Left ventricle myocardium inferior (tissue), 1 donor: Measurements from ENCODE around the gene ZNF75A. TPM values are rescaled to one million over a fixed set of nuclear protein-coding genes. Genes with fewer than 3 reads are reported as not detected.

ENCODE experiments used
- DNase-seq: peaks from one replicate; pipeline ENCODE4 v3.0.0-alpha.2; 2020
- H3K27ac ChIP-seq: fragments of 200-600 bp; replicated peaks from 2 replicates; pipeline ENCODE4 v1.8.0; 2021
- H3K27me3 ChIP-seq: fragments of 200-600 bp; 2 replicates; pipeline ENCODE4 v1.8.0; 2021; ENCODE audit warnings: low read depth
- H3K36me3 ChIP-seq: fragments of 200-600 bp; 2 replicates; pipeline ENCODE4 v1.8.0; 2021
- H3K4me1 ChIP-seq: fragments of 200-600 bp; 2 replicates; pipeline ENCODE4 v1.8.0; 2021
- H3K4me3 ChIP-seq: fragments of 200-600 bp; 2 replicates; pipeline ENCODE4 v1.8.0; 2021; ENCODE audit warnings: mild to moderate bottlenecking, moderate library complexity
- H3K9me3 ChIP-seq: fragments of 200-600 bp; replicated peaks from 2 replicates; pipeline ENCODE4 v1.8.0; 2021
- intact Hi-C: fragments of 100-400 bp; cut with micrococcal nuclease; formaldehyde crosslinking; loops from one replicate; pipeline ENCODE4 v1.11.0; 2022
- long read RNA-seq: library from polyadenylated mRNA; unstranded; transcript quantifications from one replicate; pipeline ENCODE4 v2.0.0, GENCODE V29; 2021
- total RNA-seq: library from RNA; stranded (reverse); fragmentation: NEBNext Ultra II Directional; extraction: Animal tissue kit (Norgen Biotek cat#: 25700); gene quantifications from one replicate; pipeline ENCODE4 v1.2.1, GENCODE V29; 2021
- TF ChIP-seq, protein P1 (sequence below): fragments of 200-600 bp; IDR thresholded peaks from 2 replicates; pipeline ENCODE4 v1.8.0; 2021; ENCODE audit warnings: antibody characterized with exemption, mild to moderate bottlenecking, borderline replicate concordance
- donor health status: DM: no; HTN: yes; CAD: no; lungs with severe emphysema.

Gene ZNF75A
- 19.2 TPM for total RNA-seq
- long read RNA-seq, partial matches to known transcripts = 2 of 45 reads
- long read RNA-seq, other reads (novel, unspliced or antisense) = 31 of 45 reads

DNA sequence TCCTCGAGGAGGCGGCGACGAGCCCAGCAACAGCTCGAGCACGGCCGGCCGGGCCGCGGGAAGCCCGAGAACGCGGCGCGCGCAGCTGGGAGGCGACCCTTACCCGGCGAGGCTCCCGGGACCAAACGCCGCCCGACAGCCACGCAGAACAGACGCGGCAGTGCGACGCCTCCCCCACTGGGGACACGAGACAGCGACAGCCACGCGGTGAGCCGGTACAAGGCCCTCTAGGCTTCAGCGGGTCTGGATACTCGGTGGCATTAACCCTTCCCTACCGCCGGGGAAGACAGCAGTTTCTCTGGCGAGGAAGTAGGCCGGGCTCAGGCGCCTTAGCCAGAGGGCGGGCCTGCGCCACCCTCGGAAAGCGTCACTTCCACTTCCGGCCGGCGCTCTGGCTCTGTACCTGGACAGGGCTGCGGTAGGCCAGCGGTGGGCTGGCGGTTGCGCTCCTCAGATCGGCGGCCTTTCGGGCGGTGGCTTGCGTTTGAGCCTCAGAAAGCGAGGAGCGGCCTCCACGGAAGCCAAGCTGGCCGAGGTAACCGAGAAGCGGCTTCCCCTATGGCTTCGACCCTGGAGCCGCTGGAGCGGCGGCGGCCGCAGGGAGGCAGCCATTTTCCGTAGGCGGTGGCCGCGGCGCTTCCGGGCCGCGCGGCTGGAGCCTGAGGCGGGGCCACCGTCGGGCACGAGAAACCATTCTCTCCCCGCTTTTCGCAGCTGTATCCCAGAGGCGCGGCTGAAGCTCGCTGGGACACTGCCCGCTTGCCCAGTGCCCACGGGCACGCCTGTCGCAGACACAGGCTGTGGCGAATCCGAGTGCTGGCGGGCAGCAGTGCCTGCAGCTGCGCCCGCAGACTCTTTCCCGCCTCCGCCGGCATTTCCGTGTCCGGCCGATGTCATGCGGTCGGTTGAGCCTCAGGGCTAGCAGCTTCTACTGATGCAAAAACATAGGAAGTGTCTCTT lies at the start of gene ZNF75A, which contains the start of gene TIGD7:
Gene ZNF75A, plus strand, starts transcription at position 389 of the 960 bp plus-strand sequence. CDS start 2,932 bp downstream, outside the sequence.
Gene TIGD7, minus strand, starts transcription at position 322 of the 960 bp plus-strand sequence. CDS start 4,816 bp downstream, outside the sequence.
- DNase-seq = peak; percentile 88
- TF ChIP-seq, protein P1, sequence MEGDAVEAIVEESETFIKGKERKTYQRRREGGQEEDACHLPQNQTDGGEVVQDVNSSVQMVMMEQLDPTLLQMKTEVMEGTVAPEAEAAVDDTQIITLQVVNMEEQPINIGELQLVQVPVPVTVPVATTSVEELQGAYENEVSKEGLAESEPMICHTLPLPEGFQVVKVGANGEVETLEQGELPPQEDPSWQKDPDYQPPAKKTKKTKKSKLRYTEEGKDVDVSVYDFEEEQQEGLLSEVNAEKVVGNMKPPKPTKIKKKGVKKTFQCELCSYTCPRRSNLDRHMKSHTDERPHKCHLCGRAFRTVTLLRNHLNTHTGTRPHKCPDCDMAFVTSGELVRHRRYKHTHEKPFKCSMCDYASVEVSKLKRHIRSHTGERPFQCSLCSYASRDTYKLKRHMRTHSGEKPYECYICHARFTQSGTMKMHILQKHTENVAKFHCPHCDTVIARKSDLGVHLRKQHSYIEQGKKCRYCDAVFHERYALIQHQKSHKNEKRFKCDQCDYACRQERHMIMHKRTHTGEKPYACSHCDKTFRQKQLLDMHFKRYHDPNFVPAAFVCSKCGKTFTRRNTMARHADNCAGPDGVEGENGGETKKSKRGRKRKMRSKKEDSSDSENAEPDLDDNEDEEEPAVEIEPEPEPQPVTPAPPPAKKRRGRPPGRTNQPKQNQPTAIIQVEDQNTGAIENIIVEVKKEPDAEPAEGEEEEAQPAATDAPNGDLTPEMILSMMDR = peak; percentile 39
- Histone ChIP-seq H3K36me3 (peaks cover 67% of the 10 kb centered on the region), H3K9me3 (peaks cover 86% of the 10 kb centered on the region), H3K4me1 (peaks cover 45% of the 10 kb centered on the region), H3K27ac (peak within 1 kb of the TSS; percentile 98), H3K27me3 (no peaks in the 10 kb centered on the region), H3K4me3 (peak within 1 kb of the TSS; percentile 95)
- intact Hi-C loops = no loop called here

DNA sequence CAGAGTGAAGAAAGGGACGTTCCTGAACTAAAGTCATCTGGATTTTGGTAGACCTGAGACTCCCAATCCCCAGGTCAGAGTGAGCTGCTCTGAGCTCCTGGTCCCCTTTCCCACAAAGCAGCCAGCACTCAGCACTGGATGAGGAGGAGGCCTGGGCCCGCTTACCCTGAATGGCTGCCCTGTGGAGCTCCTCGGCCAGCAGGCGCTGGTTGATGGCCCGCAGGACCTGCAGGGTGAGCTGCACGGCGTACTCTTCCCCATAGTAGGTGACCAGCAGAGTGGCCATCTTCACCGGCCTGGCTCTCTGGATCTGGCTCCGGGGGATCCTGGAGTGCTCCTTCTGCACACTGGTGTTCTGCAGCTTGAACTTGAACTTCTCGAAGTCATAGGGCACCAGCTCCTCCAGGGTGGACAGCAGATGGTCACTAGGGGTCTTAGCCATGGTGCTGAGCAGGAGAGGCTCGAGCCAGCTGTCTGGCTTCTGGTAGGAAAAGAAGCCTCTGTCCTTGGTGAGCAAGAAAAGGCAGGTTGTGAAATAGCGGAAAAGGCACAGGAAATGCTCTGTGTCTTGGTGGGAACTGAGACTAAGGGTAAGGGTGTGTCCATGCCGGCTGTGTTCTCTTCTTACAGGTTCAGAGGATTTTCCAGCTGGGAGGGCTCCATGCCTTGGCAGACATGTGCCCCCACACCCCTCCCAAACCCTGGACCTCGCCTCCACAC lies 49.0 kb upstream of the ZNF75A start, which contains the start of gene MEFV:
Gene MEFV, minus strand, starts transcription at position 488 of the 720 bp plus-strand sequence. Its CDS starts 46 bp downstream, at position 442.
- Histone ChIP-seq H3K27me3 (peaks cover 44% of the 10 kb centered on the region), H3K4me1 (no peaks in the 10 kb centered on the region), H3K4me3 (peak within 1 kb of the TSS; percentile 21), H3K27ac (no peak within 1 kb of the TSS), H3K9me3 (no peaks in the 10 kb centered on the region), H3K36me3 (no peaks in the 10 kb centered on the region)
- no peak for DNase-seq
- TF ChIP-seq, protein P1 = no peak
- intact Hi-C loops = no loop called here

DNA sequence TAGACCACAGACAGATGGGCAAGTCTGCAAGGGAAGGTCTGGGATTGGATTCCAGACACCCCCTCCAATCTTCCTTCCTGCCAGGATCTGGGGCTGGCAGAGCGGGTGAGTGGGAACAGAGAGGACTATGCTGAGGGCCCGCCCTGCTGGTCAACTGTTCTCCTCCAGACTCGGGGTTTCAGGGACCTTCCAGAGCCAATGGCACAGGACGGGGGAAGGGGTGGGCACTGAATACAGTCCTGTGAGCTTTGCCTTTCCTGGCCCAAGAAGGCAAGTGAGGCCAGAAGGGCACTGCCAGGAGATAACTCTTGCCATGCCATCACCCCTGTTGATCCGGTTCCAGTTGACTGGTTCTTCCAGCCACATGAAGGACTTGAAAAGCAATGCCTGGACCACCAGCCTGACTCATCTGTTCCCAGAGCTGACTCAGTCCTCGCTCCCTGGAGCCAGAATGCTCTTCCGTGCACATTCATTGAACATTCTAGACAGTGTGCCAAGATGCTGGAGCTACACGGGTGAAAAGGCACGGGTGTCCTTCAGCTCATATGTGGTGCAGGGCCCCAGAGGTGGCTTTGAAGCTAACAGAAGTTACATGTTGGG lies 48.3 kb upstream of the ZNF75A start:
- TF ChIP-seq, protein P1 = no peak
- H3K4me1 ChIP-seq = no peaks in the 10 kb centered on the region
- peaks cover 40% of the 10 kb centered on the region for H3K27me3 ChIP-seq
- no peak overlapping the region for H3K27ac ChIP-seq
- no peak for DNase-seq
- H3K36me3 ChIP-seq = no peaks in the 10 kb centered on the region
- no peaks in the 10 kb centered on the region for H3K9me3 ChIP-seq
- no peak overlapping the region for H3K4me3 ChIP-seq
- intact Hi-C loops = no loop called here

DNA sequence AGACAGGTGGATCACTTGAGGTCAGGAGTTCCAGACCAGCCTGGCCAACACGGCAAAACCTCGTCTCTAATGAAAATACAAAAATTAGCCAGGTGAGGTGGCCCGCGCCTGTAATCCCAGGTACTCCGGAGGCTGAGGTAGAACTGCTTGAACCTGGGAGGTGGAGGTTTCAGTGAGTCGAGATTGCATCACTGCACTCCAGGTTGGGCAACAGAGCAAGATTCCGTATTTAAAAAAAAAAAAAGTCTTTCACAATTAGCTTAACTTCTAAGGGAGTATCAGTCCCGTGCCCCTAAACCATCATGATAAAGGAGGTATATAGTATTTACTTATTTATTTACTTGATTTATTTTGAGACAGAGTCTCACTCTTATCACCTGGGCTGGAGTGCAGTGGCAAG lies 45.5 kb upstream of the ZNF75A start:
- Histone ChIP-seq H3K27ac (no peak overlapping the region), H3K27me3 (peaks cover 20% of the 10 kb centered on the region), H3K9me3 (peaks cover under 1% of the 10 kb centered on the region), H3K4me3 (no peak overlapping the region), H3K36me3 (no peaks in the 10 kb centered on the region), H3K4me1 (peaks cover 15% of the 10 kb centered on the region)
- DNase-seq = no peak
- intact Hi-C loops = no loop called here
- TF ChIP-seq, protein P1 = no peak

DNA sequence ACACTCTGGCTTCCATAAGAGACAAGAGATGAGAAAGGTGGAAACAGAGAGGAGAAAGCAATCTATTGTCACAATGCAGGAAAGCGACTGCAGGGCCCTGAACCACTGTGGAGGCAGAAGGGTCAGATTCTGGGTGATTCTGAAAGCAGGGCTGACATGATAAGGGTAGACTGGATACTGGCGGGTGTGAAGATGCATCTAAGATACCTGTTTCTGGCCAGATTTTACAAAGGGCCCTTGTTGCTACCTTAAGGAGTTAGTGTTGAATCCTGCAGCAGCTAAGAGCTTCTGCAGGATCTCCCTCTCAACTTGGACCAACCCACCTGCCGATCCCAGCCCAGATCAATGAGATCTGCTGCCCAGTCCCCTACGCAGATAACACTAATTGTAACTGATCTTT lies 42.8 kb upstream of the ZNF75A start:
- H3K9me3 ChIP-seq = peaks cover 26% of the 10 kb centered on the region
- DNase-seq = no peak
- H3K27ac ChIP-seq = peak overlapping the region; percentile 99
- TF ChIP-seq, protein P1 = no peak
- no peak overlapping the region for H3K4me3 ChIP-seq
- H3K27me3 ChIP-seq = no peaks in the 10 kb centered on the region
- intact Hi-C loops = no loop called here
- peaks cover 35% of the 10 kb centered on the region for H3K4me1 ChIP-seq
- H3K36me3 ChIP-seq = peaks cover 27% of the 10 kb centered on the region
